ENCODE measurements around the gene LEF1.

DNA sequence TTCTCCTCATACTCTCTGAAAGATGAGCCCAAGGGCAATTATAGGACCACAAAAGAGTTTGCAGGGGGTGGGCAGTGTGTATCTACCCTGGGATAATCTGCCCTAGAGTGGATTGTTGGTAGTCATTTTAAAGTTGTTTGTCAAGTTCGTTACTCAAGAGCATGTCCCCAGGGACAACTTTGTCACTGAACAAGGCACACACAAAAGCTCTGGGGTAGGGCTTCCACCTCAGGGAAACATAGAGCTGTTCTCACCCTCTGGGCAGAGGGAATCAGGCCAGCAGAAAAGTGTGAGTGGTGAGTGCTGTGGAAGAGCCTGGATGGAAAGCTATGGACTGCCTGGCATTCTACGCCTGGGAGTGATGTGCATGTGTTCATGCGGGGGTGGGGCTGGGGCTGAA lies 23.3 kb upstream of the LEF1 start:
- no peak for TF ChIP-seq GATA3 (IDR thresholded peaks at IDR 0.05; ENCODE audit: low read depth, low read length)
- no peak for TF ChIP-seq GATA2 (IDR thresholded peaks at IDR 0.05; ENCODE audit: low read depth, low read length)
